NB4 (cell line): ENCODE data around the gene CNTN5.

Experiments used
- CTCF ChIP-seq: IDR thresholded peaks from one replicate; pipeline ENCODE4 v1.5.1; 2012; ENCODE audit warnings: low read depth, low read length
- POLR2A ChIP-seq: IDR thresholded peaks from 2 replicates; pipeline ENCODE4 v1.6.1; 2011; ENCODE audit warnings: mild to moderate bottlenecking; ENCODE audit not compliant: insufficient read length; ENCODE audit errors: extremely low read depth

GRCh38 chr11:100004541-100004940 is 983.8 kb downstream of the CNTN5 start:
- TF ChIP-seq POLR2A (no peak), CTCF (no peak)
